ENCODE data around the gene MEGF6.

The MEGF6 gene

GRCh38 chr1:3459940-3460671 is 151.2 kb downstream of the MEGF6 start:
- TF ChIP-seq, protein P1, sequence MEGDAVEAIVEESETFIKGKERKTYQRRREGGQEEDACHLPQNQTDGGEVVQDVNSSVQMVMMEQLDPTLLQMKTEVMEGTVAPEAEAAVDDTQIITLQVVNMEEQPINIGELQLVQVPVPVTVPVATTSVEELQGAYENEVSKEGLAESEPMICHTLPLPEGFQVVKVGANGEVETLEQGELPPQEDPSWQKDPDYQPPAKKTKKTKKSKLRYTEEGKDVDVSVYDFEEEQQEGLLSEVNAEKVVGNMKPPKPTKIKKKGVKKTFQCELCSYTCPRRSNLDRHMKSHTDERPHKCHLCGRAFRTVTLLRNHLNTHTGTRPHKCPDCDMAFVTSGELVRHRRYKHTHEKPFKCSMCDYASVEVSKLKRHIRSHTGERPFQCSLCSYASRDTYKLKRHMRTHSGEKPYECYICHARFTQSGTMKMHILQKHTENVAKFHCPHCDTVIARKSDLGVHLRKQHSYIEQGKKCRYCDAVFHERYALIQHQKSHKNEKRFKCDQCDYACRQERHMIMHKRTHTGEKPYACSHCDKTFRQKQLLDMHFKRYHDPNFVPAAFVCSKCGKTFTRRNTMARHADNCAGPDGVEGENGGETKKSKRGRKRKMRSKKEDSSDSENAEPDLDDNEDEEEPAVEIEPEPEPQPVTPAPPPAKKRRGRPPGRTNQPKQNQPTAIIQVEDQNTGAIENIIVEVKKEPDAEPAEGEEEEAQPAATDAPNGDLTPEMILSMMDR (IDR thresholded peaks at IDR 0.05; ENCODE audit: low read depth, low read length) = no peak
- no peak for DNase-seq (ENCODE audit: extremely low read depth, low read depth)

DNA sequence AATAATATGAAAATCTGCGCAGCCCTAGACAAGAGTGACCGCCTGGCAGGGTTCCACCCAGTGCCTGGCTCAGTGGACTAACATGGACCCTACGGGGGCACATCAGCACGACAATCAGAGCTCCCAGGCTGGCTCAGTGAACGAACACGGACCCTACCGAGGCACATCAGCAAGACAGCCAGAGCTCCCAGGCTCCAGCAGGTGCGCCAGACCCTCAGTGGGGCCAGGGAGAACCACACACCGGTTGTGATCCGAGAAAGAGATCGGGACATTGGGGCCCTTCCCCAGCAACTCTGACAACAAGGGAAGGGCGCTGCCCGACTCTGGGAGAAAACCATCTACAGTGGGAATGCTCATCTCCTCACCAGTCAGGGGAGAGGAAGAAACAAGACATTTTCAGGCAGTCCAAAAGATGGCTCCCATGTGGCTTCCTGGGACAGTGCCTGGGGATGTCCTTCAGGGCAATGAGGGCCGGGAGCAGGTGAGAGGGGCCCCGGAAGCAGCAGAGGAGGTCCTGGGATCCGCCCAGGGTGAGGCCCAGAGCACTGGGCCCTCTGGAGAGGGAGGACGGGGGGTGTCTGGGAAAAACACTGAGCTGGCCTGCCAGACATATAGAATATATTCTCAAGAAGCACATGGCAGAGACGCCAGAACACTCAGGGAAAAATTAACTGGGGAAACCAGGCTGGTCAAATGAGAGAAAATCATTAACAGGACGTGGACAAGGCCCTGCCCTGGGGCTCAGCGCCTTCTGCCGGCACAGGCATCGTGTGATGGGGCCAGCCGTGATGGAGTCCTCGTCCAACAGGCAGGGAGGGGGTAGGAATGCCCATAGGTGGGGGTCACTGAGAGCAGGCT is 152.0 kb downstream of the MEGF6 start:
- TF ChIP-seq, protein P1 (IDR thresholded peaks at IDR 0.05; ENCODE audit: low read depth, low read length) = no peak
- no peak for DNase-seq (ENCODE audit: extremely low read depth, low read depth)

DNA sequence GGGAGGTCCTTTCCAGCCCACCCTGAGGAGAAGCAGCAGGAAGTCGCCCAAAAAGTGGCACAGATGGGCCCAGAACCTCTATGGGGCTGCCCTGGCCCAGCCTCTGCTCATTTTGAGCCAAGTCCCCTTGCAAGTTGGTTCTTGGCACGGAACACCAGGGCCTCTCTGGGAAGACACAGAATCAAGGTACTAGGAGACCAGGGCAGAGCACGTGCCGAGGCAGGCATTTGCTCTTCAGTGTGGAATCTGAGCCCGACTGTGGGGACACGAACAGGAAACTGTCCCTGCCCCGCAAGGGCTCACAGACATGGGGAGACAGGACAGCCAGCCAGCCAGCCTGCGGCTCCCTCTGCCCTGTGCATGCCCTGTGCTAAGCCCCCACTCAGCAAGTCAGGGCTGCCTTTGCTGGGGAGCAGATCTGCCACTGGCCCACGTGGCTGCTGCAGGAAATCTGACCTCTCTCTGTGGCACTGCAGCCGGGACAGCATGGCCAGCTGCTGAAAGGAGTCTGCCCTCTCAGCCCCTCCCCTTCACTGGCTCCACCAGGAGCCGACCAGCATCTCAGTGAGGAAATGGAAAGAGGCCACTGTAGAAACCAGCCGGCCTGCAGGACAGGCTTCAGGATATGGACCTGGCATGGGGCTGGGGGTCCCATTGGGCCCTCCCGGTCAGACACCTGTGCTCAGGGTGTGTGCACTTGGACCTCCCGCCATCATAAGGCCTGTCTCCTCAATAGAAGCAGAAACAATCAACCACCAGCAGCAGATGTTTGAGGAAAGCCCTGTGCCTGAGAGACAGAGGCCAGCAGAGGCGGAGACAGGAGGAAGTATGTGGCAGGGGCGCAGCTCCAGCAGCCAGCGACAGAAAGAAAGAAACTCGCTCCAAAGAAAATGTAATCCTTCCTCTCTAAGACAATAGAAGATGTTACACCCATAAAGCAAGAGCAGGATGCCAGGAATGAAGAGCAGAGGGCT is 153.1 kb downstream of the MEGF6 start:
- TF ChIP-seq, protein P1 (IDR thresholded peaks at IDR 0.05; ENCODE audit: low read depth, low read length) = no peak
- no peak for DNase-seq (ENCODE audit: extremely low read depth, low read depth)

GRCh38 chr1:3456964-3457909 is 154.1 kb downstream of the MEGF6 start:
- DNase-seq (ENCODE audit: extremely low read depth, low read depth) = no peak
- TF ChIP-seq, protein P1 (IDR thresholded peaks at IDR 0.05; ENCODE audit: low read depth, low read length) = no peak

GRCh38 chr1:3456449-3456963 is 154.8 kb downstream of the MEGF6 start:
- TF ChIP-seq, protein P1 (IDR thresholded peaks at IDR 0.05; ENCODE audit: low read depth, low read length) = no peak

More at GRCh38 chr1:3456449-3456963, 154.8 kb downstream of the MEGF6 start:
- no peak for DNase-seq (ENCODE audit: extremely low read depth, low read depth)
